ENCODE data around the gene SLC25A25.
"Not testable (repeated sequence)": the region's sequence is repeated elsewhere in the genome, so short reads cannot be mapped to it uniquely, and the experiment has no call there.

The SLC25A25 gene

DNA sequence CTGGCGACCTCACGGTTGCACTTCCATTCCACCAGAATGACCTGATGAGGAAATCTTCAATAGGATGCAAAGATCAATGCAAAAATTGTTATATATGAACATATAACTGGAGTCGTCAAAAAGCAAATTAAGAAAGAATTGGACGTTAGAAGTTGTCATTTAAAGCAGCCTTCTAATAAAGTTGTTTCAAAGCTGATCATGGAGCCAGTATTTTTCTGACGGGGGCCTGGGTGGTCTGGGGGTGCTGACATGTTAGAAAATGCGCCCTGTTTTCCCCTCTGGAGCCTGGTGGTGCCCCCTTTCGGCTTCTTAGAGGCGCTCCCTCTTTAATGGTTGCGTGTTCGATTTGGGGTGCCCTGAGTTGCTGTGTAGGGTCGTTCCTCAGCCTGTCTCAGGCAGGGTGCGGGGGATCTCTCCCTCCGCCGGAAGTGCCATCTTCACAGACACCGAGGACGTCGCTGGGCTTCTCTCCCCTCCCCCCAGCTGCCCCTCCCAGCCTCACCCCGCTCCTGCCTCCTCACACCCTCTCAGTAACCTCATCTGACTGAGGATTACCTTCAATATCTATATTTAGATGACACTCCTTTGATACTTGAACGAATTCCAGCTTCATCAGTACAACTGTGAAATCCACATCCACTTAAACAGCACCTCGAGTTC, 41.1 kb downstream of the SLC25A25 start:
- no peak for DNase-seq (ENCODE audit: low read depth)

DNA sequence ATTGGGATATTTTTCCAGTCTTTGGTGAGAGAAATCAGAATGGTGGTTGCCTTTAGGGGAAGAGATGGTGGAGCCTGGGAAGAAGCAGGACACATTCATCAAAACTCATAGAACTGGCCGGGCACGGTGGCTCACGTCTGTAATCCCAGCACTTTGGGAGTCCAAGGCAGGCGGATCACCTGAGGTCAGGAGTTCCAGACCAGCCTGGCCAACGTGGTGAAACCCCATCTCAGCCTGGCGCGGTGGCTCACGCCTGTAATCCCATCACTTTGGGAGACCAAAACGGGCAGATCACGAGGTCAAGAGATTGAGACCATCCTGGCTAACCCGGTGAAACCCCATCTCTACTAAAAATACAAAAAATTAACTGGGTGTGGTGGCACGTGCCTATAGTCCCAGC, 43.7 kb downstream of the SLC25A25 start:
- DNase-seq (ENCODE audit: low read depth) = not testable (repeated sequence)

DNA sequence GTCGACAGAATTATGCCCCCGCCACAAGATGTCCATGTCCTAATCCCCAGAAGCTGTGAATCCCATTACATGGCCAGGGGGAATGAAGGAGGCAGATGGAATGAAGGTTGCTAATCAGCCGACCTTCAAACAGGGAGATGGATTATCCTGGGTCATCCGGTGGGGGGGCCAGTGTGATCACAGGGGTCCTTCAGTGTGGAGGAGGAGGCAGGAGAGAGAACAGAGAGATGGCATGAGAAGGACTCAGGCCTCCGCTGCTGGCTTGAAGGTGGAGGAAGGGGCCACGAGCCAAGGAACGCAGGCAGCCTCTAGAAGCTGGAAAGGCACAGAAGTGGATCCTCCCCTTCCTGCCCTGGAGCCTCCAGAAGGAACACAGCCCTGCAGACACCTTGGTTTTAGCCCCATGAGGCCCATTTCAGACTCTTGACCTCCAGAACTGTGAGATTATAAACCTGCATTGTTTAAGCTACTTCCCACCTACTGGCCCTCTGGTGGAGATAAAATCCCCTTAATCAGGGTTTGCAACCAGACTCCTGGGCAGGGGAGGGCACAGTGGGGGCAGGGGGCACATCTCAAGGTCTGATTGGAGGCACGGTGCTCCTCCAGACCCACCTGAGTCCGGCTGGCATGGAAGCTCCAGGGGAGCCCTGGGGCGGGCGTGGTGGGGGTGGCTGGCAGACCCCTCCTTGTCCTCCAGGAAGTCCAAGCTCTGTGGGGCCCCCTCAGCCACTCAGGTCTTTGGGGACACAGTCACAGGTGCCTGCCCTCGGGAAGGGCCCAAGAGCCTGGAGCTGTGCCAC, 45.7 kb downstream of the SLC25A25 start:
- no peak for DNase-seq (ENCODE audit: low read depth)

DNA sequence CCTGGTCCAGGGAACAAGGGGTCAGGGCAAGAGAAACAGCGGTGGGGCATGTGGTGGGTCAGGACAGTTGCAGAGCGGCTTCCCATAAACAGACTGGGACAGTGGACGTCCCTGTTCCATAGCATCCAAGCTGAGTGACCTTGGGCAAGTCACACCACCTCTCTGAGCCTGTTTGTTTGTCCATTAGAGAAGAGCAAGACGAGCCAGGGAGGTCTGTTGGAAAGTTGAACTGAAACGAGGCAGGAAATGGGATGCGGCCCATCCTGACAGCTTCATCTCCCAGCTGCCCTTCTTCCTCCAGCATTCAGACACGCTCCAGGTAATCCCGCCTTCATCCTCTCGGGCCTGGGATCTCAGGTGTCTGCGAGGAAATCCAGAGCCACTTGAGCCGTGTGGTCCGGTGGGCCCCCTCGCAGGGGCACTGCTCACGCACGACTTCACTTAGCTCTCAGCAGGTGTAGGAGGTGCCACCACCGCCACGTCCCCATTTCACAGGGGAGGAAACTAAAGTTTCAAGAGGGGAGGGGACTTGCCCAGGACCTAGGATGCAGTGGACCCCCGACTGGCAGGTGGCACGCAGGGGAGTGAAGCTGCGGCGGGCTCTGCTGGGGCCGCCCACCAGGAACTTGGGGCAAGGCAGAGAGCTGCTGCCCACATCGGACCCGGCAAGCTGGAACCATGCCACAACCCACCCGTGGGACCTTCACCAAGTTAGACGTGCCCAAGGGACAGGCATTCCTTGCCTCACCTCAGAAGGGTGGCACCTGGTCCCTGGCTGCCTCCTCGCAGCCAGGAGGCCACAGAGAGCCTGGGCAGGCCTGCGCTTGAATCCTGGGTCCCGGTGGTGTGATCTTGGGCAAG, 46.5 kb downstream of the SLC25A25 start:
- DNase-seq (ENCODE audit: low read depth) = no peak

DNA sequence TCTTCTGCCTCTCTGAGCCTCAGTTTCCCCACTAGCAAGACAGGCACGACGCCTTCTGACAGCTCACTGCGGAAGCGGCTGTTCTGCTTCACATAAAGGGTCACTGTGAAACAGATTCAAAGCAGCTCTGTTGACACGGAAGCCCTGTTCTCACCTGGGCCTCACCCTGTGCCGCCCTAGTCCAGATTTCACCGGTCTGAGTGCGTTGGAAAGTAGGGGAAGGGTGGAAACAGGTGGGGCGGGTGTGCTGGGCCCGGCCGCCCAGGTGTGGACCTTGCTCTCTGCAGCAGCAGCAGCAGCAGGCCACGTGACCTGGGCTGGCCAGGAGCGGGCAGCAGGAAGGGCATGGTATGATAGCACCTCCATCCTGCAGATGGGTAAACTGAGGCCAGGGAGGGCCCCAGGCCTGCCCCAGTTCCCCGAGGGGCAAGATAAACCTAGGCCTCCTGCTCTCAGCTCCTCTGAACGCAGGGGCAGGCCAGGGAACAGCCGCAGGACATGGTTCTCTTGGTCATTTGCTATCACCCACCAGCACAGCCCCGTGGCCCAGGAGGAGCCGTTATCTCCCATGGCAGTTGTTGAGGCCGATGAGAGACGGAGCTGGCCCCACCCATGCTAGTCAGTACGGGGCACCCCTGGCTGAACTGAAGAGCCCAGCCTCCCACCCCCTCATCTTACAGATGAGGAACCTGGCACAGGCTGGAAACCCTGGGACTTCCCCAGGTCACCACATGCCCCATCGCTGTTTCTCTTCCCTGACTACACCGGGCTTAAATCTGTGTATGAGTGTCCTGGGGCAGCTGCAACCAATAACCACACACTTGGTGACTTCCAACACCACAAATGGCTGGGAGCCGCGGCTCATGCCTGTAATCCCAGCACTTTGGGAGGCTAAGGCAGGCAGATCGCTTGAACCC, 47.4 kb downstream of the SLC25A25 start:
- no peak for DNase-seq (ENCODE audit: low read depth)

DNA sequence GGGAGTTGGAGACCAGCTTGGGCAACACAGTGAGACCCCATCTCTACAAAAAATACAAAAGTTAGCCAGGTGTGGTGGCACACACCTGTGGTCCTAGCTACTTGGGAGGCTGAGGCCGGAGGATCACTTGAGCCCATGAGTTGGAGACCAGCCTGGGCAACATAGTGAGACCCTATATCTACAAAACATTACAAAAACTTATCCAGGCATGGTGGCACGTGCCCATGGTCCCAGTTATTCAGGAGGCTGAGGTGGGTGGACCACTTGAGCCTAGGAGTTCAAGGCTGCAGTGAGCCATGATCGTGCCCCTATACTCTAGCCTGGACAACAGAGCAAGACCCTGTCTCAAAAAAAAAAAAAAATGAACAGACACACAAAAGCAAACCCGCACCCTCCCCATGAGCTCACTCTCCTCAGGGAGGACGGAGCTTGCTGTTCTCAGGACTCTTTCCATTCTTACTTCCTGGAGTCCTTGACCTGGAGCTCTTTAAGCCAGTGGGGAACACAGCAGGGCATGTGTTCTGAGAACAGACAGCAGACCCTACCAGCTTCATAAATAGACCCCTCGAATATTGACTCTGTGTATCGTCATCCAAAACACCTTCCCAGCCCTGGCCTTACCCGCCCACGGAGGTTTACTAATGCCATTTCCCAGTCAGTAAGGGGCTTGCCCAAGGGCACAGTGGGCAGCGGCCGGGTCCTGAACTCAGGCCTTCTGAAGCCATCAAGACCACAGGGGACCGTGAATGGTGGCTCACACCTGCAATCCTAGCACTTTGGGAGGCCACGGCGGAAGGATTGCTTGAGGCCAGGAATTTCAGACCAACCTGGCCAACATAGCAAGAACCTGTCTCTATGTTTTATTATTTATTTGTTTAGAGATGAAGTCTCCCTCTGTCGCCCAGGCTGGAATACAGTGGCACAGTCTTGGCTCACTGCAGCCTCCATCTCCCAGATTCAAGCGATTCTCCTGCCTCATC, 48.4 kb downstream of the SLC25A25 start:
- DNase-seq (ENCODE audit: low read depth) = no peak

DNA sequence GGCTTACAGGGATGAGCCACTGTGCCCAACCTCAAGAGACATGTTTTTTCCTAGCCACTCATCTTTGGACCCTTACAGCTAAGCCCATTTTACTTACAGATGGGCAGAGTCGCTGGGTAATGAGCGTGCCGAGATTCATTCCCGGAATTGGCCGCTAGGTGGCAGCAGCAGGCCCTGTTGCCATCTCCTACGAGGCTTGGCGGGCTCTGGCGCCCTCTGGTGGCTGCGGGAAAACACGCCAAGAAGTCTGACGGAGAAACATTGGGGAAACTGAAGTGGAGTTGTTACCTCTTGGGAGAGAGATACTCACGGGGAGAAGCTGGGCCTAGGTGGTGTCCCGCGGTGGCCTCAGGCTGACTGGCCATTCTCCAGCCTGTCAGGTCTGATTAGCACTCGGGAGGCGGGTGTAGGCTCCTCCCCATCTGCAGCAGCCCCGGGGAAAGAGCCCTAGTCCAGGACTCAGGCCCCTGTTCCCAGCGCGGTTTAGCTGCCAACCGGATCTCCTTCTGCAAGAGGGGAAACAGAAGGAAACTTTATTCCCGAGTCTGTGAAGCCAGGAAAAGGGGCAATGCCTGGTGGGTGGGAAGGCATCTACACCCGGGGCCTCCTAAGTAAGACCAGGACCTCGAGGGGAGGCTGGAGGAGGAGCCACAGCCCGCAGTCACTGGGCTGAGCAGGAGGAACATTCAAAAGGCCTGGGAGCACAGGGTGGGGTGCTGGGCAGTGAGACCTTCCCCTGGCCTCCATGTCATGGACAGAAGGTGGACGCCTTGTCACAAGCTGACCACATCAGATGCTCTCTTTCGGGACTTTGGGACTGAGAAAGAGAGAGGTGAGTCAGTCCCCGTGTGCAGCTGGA, 49.8 kb downstream of the SLC25A25 start:
- peak; percentile 56 for DNase-seq (ENCODE audit: low read depth)

DNA sequence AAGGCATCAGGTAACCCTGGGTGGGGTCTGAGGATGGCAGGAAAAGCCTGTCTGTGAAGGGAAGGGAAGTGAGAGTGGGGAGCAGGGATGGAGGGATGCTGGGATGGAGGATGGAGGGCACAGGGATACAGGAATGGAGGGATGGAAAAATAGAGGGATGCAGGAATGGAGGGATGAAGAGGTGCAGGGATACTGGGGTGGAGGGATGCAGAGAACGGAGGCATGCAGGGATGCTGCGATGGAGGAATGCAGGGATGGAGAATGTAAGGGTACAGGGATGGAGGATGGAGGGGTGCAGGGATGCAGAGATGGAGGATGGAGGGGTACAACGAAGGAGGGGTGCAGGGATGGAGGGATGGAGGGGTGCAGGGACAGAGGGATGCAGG, 50.4 kb downstream of the SLC25A25 start:
- DNase-seq (ENCODE audit: low read depth) = no peak

DNA sequence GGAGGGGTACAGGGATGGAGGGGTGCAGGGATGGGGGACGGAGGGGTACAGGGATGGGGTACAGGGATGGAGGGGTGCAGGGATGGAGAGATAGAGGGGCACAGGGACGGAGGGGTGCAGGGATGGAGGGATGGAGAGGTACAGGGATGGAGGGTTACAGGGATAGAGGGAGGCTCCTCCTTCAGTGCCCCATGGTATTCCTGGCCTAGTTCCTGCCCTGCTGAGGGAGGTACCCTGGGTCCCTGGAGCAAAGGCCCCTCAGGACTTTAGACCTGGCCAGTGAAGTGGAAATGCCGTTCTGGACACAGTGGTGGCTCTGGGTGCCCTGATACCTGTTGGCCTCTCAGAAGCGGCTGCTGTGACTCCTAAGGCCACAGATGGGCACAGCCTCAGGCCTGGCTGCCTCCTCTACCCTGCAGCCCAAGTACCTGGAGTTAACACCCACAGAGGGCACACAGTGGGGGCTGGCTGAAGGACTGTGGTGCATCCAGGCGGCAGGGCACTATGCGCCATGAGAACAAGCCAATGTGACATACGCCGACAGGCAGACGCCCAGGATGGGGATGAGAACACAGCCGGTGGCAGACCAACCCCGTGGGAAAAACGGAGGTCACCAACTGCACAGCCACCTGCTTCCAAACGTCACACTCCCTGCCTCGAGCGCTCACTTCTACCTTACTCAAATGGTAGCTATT, 51.1 kb downstream of the SLC25A25 start:
- no peak for DNase-seq (ENCODE audit: low read depth)

DNA sequence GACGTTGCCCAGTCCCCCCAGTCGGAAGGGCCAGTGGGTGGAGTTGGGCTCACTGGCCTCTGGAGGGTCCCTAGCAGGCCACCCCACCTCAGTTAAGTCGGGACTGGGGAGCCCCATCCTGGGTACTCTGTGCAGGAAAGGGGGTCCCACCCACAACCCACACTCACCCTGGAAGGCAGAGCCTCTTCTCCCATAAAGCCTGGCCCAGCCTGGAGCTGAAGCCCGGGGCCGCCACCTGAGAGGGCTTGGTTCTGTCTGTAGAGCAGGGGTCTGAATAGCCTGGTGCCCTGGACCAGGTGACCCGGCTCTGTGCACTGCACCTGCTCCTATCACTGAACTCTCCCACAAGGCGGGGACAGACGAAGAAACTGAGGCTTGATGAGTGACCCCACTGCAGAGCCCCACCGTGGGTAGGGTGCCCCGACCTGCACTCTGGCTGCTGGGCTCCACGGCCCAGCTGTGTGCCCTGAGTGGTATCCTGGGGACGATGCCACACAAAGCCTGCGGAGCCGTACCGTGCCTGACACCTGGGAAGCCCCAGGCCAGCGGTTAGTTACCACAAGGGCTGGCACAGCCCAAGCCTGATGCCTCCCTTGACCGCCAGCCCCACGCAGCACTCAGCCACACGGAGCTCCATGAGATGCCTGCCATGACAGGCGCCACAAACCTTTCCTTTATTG, 52.2 kb downstream of the SLC25A25 start:
- DNase-seq (ENCODE audit: low read depth) = no peak

DNA sequence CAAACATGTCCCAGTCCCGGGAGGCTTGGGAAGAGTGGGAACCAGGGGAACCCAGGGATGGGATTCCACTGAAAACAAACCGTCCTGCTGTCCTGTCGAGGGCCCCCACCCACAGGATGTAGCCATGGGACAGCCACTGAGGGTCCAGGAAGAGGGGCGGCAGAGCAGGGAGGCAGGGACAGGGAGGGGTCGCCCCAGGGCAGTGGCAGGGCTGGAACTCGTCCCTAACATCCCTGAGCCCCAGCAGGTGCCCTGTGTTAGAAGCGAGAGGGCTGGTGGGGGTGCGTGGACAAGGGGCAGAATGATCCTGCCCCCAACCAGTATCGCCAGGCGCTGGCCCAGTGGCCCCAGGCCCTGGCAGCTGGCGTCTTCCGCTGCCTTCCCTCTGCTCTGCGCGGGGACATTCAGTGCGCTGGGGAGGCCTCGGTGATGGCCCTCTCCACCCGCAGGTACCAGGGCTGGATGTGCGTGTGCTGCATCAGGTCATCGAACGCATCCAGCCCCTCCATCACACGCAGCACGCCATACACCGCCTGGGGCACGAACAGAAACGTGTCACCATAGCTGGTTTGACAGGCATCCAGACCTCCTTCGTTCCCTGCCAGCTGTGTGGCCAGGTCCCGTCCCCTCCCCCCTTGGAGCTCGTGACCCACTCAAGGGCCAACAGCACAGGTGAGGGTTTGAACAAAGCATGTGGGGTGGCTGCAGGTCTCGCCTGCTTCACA, 52.9 kb downstream of the SLC25A25 start:
- no peak for DNase-seq (ENCODE audit: low read depth)

DNA sequence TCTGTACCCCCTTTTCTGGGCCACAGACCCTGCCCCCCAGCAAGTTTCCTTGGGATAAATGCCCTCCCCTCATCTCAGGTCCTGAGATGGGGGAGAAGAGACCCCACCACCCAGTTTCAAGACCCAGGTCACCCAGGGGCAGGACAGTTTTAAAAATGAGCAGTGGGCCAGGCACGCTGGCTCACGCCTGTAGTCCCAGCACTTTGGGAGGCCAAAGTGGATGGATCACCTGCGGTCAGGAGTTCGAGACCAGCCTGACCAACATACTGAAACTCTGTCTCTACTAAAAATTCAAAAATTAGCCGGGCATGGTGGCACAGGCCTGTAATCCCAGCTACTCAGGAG, 53.4 kb downstream of the SLC25A25 start:
- DNase-seq (ENCODE audit: low read depth) = no peak

DNA sequence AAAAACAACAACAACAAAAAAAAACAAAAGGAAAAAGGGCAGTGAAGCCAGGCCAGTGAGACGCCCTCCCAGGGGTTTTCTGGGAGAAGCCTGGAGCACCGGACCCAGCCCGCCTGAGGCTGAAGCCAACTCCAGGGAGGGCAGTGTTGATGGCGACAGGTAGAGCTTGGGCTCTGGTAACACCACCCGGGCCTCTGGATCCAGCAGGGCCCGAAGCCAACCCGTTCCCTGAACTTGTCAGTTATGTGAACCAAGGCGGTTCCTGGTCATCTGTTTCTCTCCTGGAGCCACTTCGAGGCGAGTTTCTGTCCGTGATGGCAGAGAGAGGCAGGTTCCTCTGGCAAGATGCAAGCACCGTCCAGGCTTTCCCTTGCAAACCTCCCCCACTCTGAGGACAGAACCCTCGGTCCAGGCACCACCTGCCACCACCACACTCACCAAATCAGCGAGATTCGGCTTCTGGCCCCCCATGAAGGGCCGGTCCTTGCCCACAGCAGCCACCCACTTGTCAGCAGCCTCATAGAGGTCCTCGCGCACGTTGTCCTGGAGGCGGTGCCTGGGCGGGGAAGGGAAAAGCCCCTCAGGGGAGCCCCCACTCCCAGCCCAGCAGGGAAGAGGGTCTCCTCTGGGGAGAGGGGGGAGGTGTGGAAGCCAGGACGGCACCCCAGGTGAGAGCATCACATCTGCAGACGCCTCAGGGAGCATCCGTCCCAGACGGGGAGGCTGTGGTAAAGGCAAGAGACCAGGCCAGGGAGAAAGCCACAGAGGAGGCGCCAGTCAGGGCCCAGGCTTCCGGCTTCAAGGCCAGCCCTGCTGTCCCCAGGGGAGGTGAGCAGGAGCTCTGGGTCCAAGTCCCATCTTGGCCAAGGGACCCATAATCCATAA, 54.1 kb downstream of the SLC25A25 start:
- DNase-seq (ENCODE audit: low read depth) = no peak

DNA sequence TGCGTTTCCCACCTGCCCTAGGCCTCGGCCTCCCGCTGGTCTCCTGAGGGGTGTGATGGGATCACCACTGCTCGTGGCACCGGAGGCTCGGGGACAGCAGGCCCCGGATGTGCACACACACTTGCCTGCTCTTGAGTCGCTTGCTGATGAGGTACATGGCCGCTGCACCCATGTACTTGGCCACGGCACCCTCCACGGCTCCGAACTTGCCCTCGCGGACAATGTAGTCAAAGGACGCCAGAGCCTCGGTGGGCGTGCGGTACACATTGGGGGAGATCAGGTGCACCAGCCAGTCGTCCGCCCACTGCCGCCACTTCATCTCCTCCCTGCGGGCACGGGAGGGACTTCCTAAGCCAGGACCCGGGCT, 54.8 kb downstream of the SLC25A25 start:
- no peak for DNase-seq (ENCODE audit: low read depth)

DNA sequence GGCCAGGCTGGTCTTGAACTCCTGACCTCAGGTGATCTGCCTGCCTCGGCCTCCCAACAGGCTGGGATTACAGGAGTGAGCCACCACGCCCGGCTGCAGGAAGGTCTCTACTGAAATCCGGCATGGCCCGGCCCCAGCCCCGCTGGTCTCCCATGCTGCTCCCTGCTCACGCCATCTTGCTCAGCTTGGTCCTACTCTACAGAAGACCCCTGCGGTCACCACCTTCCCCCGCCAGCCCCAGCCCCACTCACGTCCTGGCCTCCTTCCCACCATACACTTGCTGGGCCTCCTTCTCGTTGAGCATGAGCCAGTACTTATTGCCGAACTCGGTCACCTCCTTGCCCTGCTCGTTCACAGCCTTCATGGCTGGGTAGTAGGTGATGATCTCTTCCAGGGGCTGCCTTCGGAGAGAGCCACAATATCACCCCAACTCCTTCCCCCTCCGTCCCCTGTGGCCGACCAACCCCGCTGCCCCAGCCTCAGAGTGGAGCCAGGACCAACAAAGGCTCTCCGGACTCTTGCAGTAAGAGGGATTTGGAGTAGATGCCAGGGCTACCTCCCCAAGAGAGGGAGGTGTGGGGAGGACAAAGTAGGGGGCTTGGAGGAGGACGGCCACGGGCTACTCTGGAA, 55.5 kb downstream of the SLC25A25 start:
- no peak for DNase-seq (ENCODE audit: low read depth)

DNA sequence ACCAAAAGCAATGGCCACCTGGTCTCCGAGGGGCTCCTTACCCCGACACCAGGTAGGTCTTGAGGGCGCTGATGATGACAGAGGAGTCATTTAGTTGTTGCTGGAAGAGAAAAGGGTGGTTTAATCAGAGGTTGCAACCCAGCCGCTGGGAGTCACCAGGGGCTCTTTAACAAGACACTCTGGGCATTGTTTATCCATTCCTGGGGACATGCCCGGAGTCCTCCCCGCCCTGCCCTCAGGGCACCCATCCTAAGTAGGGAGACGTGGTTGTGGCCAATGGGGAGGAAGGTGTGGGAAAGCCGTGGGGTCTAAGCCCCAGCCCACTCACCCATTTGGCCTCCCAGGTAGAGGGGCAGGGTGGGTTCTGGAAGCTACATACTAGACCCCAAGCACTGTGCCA, 56.4 kb downstream of the SLC25A25 start:
- no peak for DNase-seq (ENCODE audit: low read depth)

Measured in HS-5 (cell line).